Ovary (tissue), 3 donors: Measurements from ENCODE around the gene CCDC160.

Source experiments
- CTCF ChIP-seq, 3 donors: fragments of 450-650 bp in 2 of 3; fragments of 200-600 bp in 1 of 3; IDR thresholded peaks; one replicate each; pipeline versions ENCODE4 v1.5.1 to v1.8.0; 2016 to 2022; ENCODE audit warnings: antibody characterized with exemption in 3 of 3, mild to moderate bottlenecking in 1 of 3
- POLR2A ChIP-seq: fragments of 450-650 bp; IDR thresholded peaks from one replicate; pipeline ENCODE4 v1.6.1; 2017; ENCODE audit warnings: antibody characterized with exemption, mild to moderate bottlenecking, moderate library complexity
- donor health status: DM: no; HTN: no; CAD: no.

GRCh38 chrX:134255555-134255954, 18.6 kb downstream of the CCDC160 start:
- TF ChIP-seq CTCF (IDR thresholded peaks at IDR 0.05): no peak
- TF ChIP-seq POLR2A: no peak
